H9 (cell line): ENCODE results near the gene GABRR2. TPM values are rescaled to one million over a fixed set of nuclear protein-coding genes. Genes with fewer than 3 reads are reported as not detected.

Experiments
- DNase-seq: peaks from one replicate; pipeline ENCODE4 v3.0.0-alpha.2; 2017
- H2AFZ ChIP-seq: one replicate; pipeline ENCODE4 v1.6.1; 2013; ENCODE audit warnings: mild to moderate bottlenecking, low read length, control low read depth, moderate library complexity
- H2AK5ac ChIP-seq: 2 replicates; pipeline ENCODE4 v1.6.1; 2013; ENCODE audit warnings: low read length, control low read depth, mixed read lengths; ENCODE audit not compliant: insufficient read length
- H2BK120ac ChIP-seq: one replicate; pipeline ENCODE4 v1.6.1; 2013; ENCODE audit warnings: low read depth, mild to moderate bottlenecking, low read length, control low read depth, inconsistent platforms; ENCODE audit not compliant: poor library complexity, severe bottlenecking
- H2BK12ac ChIP-seq: 2 replicates; pipeline ENCODE4 v1.6.1; 2013; ENCODE audit warnings: low read length, control low read depth, mixed read lengths, low read depth; ENCODE audit not compliant: insufficient read length
- H2BK15ac ChIP-seq: 2 replicates; pipeline ENCODE4 v1.6.1; 2013; ENCODE audit warnings: low read depth, low read length, control low read depth
- H2BK20ac ChIP-seq: one replicate; pipeline ENCODE4 v1.6.1; 2013; ENCODE audit warnings: low read depth, mild to moderate bottlenecking, low read length, control low read depth, inconsistent platforms; ENCODE audit not compliant: poor library complexity, severe bottlenecking
- H2BK5ac ChIP-seq: 2 replicates; pipeline ENCODE4 v1.6.1; 2013; ENCODE audit warnings: low read length, control low read depth, mixed read lengths; ENCODE audit not compliant: insufficient read length
- H3K14ac ChIP-seq: 2 replicates; pipeline ENCODE4 v1.6.1; 2013; ENCODE audit warnings: low read length, control low read depth; ENCODE audit not compliant: insufficient read depth
- H3K18ac ChIP-seq: 2 replicates; pipeline ENCODE4 v1.6.1; 2013; ENCODE audit warnings: low read depth, mild to moderate bottlenecking, mixed read lengths, low read length, control low read depth; ENCODE audit not compliant: insufficient read length
- H3K23ac ChIP-seq: 2 replicates; pipeline ENCODE4 v1.6.1; 2013; ENCODE audit warnings: low read length, control low read depth, mixed read lengths, low read depth; ENCODE audit not compliant: insufficient read length
- H3K23me2 ChIP-seq: 2 replicates; pipeline ENCODE4 v1.6.1; 2013; ENCODE audit warnings: low read depth, mild to moderate bottlenecking, mixed read lengths, low read length, control low read depth; ENCODE audit not compliant: insufficient read length, poor library complexity, severe bottlenecking
- H3K27ac ChIP-seq: 2 replicates; pipeline ENCODE4 v1.5.1; 2013; ENCODE audit warnings: low read length, control low read depth, mixed read lengths, low read depth; ENCODE audit not compliant: insufficient read length
- H3K27me3 ChIP-seq: 2 replicates; pipeline ENCODE4 v1.6.1; 2013; ENCODE audit warnings: low read length, control low read depth, inconsistent platforms; ENCODE audit not compliant: insufficient read depth
- H3K4ac ChIP-seq: 2 replicates; pipeline ENCODE4 v1.6.1; 2013; ENCODE audit warnings: low read depth, mild to moderate bottlenecking, control low read depth, inconsistent platforms, low read length, moderate library complexity
- H3K4me1 ChIP-seq: 2 replicates; pipeline ENCODE4 v1.6.1; 2013; ENCODE audit warnings: low read length, control low read depth, inconsistent platforms; ENCODE audit not compliant: insufficient read depth
- H3K4me2 ChIP-seq: 2 replicates; pipeline ENCODE4 v1.6.1; 2013; ENCODE audit warnings: low read length, control low read depth, mixed read lengths; ENCODE audit not compliant: insufficient read length, insufficient read depth
- H3K56ac ChIP-seq: 2 replicates; pipeline ENCODE4 v1.6.1; 2013; ENCODE audit warnings: low read depth, mild to moderate bottlenecking, mixed read lengths, low read length, control low read depth; ENCODE audit not compliant: insufficient read length
- H3K79me1 ChIP-seq: 2 replicates; pipeline ENCODE4 v1.6.1; 2013; ENCODE audit warnings: low read depth, mild to moderate bottlenecking, moderate library complexity, low read length, control low read depth, inconsistent platforms; ENCODE audit not compliant: insufficient read depth, poor library complexity, severe bottlenecking
- H3K79me2 ChIP-seq: 2 replicates; pipeline ENCODE4 v1.6.1; 2013; ENCODE audit warnings: low read length, control low read depth, inconsistent platforms; ENCODE audit not compliant: insufficient read depth
- H3K9ac ChIP-seq: 2 replicates; pipeline ENCODE4 v1.6.1; 2013; ENCODE audit warnings: low read length, control low read depth, mixed read lengths; ENCODE audit not compliant: insufficient read length; ENCODE audit errors: extremely low read depth
- H3K9me3 ChIP-seq: one replicate; pipeline ENCODE4 v1.6.1; 2013; ENCODE audit warnings: low read depth, low read length, inconsistent platforms; ENCODE audit not compliant: control insufficient read depth
- H3T11ph ChIP-seq: one replicate; pipeline ENCODE4 v1.6.1; 2013; ENCODE audit warnings: mild to moderate bottlenecking, low read length, control low read depth, inconsistent platforms
- H4K20me1 ChIP-seq: one replicate; pipeline ENCODE4 v1.6.1; 2013; ENCODE audit not compliant: control insufficient read depth, insufficient read length, insufficient read depth
- H4K5ac ChIP-seq: 2 replicates; pipeline ENCODE4 v1.6.1; 2013; ENCODE audit warnings: low read depth, mild to moderate bottlenecking, mixed read lengths, low read length, control low read depth; ENCODE audit not compliant: insufficient read length
- H4K8ac ChIP-seq: replicated peaks from 2 replicates; pipeline ENCODE4 v1.6.1; 2013; ENCODE audit warnings: low read length, control low read depth, mixed read lengths, low read depth; ENCODE audit not compliant: insufficient read length
- H4K91ac ChIP-seq: 2 replicates; pipeline ENCODE4 v1.6.1; 2013; ENCODE audit warnings: low read depth, mild to moderate bottlenecking, moderate library complexity, mixed read lengths, low read length, control low read depth; ENCODE audit not compliant: insufficient read length
- H3K27ac Mint-ChIP-seq, 3 experiments: 2 replicates in 2 of 3; 3 replicates in 1 of 3; pipeline ENCODE4 v1.8.0; 2020 to 2021; ENCODE audit warnings: mixed read lengths in 3 of 3, mild to moderate bottlenecking in 1 of 3, moderate library complexity in 1 of 3
- H3K27me3 Mint-ChIP-seq: 2 replicates; pipeline ENCODE4 v1.8.0; 2021; ENCODE audit warnings: low read depth, mild to moderate bottlenecking, moderate library complexity, mixed read lengths
- H3K36me3 Mint-ChIP-seq, 3 experiments: 2 replicates in 2 of 3; 3 replicates in 1 of 3; pipeline ENCODE4 v1.8.0; 2020 to 2021; ENCODE audit warnings: low read depth in 3 of 3, mixed read lengths in 3 of 3; ENCODE audit not compliant: insufficient read depth in 1 of 3
- H3K4me1 Mint-ChIP-seq, 2 experiments: 2 replicates each; pipeline ENCODE4 v1.8.0; 2020; ENCODE audit warnings: mixed read lengths in 2 of 2
- H3K4me3 Mint-ChIP-seq, 2 experiments: 2 replicates in 1 of 2; 3 replicates in 1 of 2; pipeline ENCODE4 v1.8.0; 2020 to 2021; ENCODE audit warnings: mild to moderate bottlenecking in 2 of 2, mixed read lengths in 2 of 2, moderate library complexity in 1 of 2
- H3K9me3 Mint-ChIP-seq, 2 experiments: 2 replicates in 1 of 2; 3 replicates in 1 of 2; pipeline ENCODE4 v1.8.0; 2020; ENCODE audit warnings: mild to moderate bottlenecking in 2 of 2, mixed read lengths in 2 of 2, moderate library complexity in 1 of 2
- CTCF ChIP-seq: fragments of 200-600 bp; sonication (generic); conservative IDR thresholded peaks from 3 replicates; pipeline ENCODE4 v1.8.0; 2021; ENCODE audit warnings: antibody characterized with exemption, mild to moderate bottlenecking
- WGBS: extraction: QIAGEN DNeasy Blood & Tissue Kit; methylation state at CpG from one replicate; pipeline ENCODE4 v1.1.7; 2013; ENCODE audit warnings: missing lambda C conversion rate, low lambda C conversion rate, mixed read lengths; ENCODE audit not compliant: insufficient read length; ENCODE audit errors: extremely low coverage; 5-methylcytosine and 5-hydroxymethylcytosine counted together
- total RNA-seq: library from RNA; stranded (reverse); gene quantifications from 2 replicates; pipeline ENCODE4 v1.2.1, GENCODE V29; 2021

GABRR2 gene
- total RNA-seq, 1 experiment from 2014 or later: not detected

- Mint-ChIP-seq H3K4me3 (no peak overlapping the region), H3K9me3 (no peaks in the 10 kb centered on the region; a peak in 1 of 5 replicates), H3K4me1 (peaks cover 16 to 21% of the 10 kb centered on the region in 2 experiments), H3K27ac (no peak overlapping the region), H3K27me3 (no peaks in the 10 kb centered on the region), H3K36me3 (no peaks in the 10 kb centered on the region)
- TF ChIP-seq CTCF: no peak
- no peak overlapping the region for H4K91ac ChIP-seq
- H3K27me3 ChIP-seq: no peaks in the 10 kb centered on the region
- H2BK12ac ChIP-seq: no peak overlapping the region
- H3K79me2 ChIP-seq: no peaks in the 10 kb centered on the region
- no CpG with 5 or more reads among the region's 3 CpGs for WGBS
- H2BK15ac ChIP-seq: no peak overlapping the region
- no peak overlapping the region for H3K18ac ChIP-seq
- no peak overlapping the region for H3K9ac ChIP-seq
- no peak overlapping the region for H3K23ac ChIP-seq
- H4K20me1 ChIP-seq: no peaks in the 10 kb centered on the region
- H4K5ac ChIP-seq: no peak overlapping the region
- H3T11ph ChIP-seq: no peak overlapping the region
- no peak overlapping the region for H4K8ac ChIP-seq
- no peak overlapping the region for H2BK20ac ChIP-seq
- H3K4me1 ChIP-seq: no peaks in the 10 kb centered on the region
- no peaks in the 10 kb centered on the region for H3K79me1 ChIP-seq
- no peak overlapping the region for H3K4me2 ChIP-seq
- H2BK120ac ChIP-seq: no peak overlapping the region
- no peak overlapping the region for H3K56ac ChIP-seq
- no peaks in the 10 kb centered on the region for H3K9me3 ChIP-seq
- H3K23me2 ChIP-seq: no peaks in the 10 kb centered on the region
- no peak for DNase-seq
- H2AFZ ChIP-seq: no peak overlapping the region
- H3K14ac ChIP-seq: no peak overlapping the region
- H3K27ac ChIP-seq: no peak overlapping the region
- H2BK5ac ChIP-seq: no peak overlapping the region
- no peak overlapping the region for H2AK5ac ChIP-seq
- no peak overlapping the region for H3K4ac ChIP-seq
Observed at GRCh38 chr6:89289710-89290109, 25.4 kb downstream of the GABRR2 start.
